NCI-H2029 treated with DMSO at 0.1 percent for 48 hours (cell line): ENCODE measurements around the gene DHCR24.
A peak's percentile ranks its signal among the peaks of the same experiment; 100 is the strongest.
"Not testable (repeated sequence)": the region's sequence is repeated elsewhere in the genome, so short reads cannot be mapped to it uniquely, and the experiment has no call there.

ENCODE experiments used
- DNase-seq: peaks from one replicate; lab custom pipeline; 2025; lab: John Stamatoyannopoulos, UW

The DHCR24 gene, protein sequence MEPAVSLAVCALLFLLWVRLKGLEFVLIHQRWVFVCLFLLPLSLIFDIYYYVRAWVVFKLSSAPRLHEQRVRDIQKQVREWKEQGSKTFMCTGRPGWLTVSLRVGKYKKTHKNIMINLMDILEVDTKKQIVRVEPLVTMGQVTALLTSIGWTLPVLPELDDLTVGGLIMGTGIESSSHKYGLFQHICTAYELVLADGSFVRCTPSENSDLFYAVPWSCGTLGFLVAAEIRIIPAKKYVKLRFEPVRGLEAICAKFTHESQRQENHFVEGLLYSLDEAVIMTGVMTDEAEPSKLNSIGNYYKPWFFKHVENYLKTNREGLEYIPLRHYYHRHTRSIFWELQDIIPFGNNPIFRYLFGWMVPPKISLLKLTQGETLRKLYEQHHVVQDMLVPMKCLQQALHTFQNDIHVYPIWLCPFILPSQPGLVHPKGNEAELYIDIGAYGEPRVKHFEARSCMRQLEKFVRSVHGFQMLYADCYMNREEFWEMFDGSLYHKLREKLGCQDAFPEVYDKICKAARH

DNA sequence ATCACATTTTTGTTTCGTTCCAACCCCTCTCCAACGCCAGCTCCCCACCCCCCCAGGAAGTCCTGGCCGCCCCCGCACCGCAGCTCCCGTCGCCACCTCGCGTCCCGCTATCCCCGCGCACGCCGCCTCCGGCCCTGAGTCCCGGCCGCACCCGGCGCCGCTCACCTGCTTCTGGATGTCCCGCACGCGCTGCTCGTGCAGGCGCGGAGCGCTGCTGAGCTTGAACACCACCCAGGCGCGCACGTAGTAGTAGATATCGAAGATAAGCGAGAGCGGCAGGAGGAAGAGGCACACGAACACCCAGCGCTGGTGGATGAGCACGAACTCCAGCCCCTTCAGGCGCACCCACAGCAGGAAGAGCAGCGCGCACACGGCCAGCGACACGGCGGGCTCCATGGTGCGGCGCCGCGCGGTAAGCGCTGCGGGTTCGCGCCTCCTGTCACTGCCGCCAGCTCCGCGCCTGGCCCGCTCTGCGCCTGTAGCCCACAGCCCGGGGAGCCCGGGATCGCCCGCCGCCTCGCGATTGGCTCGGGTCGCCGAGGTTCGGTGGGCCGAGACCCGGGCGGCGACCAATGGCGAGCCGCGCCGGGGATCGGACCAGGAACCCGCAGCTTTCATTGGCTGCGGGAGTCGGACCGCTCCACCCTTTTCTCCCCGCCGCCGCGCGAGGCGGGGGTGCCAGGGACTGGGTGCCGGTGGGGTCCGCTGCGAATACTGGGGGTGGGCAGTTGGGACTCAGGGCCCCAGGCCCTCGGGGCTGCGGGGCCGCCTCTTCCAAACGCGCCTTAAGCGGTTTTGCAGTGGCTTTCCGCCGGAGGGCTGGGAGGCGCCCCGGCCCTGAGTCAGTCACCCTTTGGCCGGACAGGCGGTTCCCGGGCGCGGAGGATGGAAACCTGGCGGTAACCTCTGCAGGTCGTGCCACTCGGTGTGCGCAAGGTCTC, at the start of gene DHCR24:
Gene DHCR24 (minus strand): TSS at position 472 of the 941 bp plus-strand sequence. CDS start 76 bp downstream, at position 396.
- peak; percentile 75 for DNase-seq

DNA sequence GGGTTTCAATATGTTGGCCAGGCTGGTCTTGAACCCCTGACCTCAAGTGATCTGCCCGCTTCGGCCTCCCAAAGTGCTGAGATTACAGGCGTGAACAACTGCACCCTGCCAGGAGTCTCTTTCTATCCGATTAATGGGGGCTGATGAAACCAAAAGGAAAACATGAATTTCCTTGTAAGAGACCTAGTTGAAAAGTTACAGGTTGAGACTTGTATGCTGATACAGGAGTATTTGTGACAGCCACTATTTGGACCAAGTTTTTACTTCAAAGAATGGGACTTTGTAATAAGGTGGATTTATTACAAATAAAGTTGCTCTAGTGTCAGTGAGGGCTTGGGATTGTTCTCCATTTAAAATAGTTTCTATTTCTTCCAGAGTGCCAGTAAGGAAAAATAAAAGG, 49.8 kb upstream of the DHCR24 start:
- DNase-seq, result no peak

DNA sequence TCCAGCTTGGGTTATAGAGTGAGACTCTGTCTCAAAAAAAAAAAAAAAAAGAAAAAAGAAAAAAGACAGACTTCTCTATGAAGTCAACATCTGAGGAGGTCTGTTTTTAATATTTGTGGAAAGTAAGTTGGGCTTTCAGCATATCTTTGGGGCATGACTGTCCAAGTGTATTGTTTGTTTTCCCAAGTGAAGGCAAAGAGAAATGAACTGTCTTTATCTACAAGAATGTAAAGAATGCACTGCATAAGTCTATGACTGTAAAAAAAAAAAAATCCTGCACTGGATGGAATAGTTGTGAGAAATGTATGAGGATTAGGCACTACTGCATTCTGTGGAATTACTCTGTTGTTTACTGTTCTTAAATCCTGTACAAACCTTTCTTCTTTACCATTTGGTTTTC, 47.9 kb upstream of the DHCR24 start:
- no peak for DNase-seq

DNA sequence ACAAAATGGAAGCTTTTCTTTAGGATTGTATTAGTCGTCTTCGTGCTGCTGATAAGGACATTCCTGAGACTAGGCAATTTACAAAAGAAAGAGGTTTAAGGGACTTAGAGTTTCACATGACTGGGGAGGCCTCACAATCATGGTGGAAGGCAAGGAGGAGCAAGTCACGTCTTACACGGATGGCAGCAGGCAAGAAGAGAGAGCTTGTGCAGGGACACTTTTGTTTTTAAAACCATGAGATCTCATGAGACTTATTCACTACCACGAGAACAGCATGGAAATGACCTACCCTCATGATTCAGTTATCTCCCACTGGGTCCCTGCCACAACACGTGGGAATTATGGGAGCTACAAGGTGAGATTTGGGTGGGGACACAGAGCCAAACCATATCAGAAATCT, 47.1 kb upstream of the DHCR24 start:
- not testable (repeated sequence) for DNase-seq

DNA sequence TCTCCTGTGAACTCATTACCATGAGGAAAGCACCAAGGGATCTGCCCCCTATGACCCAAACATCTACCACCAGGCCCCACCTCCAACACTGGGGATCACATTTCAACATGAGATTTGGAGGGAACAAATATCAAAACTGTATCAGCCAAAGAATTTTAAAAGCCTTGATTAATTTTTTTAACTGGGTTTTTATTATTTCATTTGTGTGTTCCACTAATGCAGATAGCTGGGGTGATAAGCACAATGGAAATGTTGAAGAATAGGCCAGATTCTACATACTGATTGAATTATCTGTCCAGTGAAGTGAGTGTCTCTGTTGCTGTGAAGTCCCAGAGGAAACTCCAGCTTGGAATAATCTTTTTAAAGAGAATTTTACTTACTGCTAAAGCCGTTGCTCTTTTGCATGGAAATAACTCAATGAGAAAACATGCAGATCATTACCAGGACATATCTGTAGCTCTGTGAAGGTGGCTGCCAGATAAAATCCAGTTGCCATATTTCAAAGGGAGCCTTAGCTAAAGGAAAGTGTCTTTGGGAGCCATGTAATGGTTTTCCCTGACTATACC, 44.4 kb upstream of the DHCR24 start:
- DNase-seq, result no peak

DNA sequence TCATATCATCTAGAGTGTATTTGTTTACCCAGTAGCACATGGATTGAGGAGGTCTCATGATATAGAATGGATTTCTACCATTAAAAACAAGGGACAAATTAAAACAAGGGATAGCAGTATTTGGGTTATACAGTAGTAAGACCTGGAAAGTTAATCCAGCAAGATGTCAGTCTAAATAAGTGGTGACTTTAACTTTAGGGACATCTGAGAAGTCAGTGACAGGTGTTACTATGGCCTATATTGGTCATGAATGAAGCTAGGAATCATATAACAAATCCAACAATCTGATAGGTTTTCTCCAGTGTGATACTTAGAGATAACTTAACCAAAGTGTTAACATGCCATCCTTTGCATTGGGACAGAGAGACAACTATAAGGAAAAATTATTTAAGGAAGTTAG, 42.7 kb upstream of the DHCR24 start:
- DNase-seq, result no peak

DNA sequence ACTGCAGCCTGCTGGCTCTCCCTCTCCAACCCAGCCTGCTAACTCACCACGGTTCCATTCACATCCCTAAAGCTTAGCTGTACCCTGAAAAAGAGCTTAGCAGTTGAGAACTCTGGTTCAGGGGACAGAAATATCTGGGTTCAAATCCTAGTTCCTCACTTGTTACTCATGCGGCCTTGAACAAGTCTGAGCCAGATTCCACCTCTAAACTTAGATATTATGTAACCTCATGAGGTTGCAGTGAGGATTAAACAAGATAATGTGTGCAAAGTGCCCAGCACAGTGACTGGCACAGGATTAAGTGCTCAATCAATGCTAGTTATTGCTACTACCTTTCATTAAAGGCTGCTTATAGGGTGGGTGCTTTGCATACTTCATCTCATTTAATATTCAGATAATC, 41.3 kb upstream of the DHCR24 start:
- DNase-seq, result no peak

DNA sequence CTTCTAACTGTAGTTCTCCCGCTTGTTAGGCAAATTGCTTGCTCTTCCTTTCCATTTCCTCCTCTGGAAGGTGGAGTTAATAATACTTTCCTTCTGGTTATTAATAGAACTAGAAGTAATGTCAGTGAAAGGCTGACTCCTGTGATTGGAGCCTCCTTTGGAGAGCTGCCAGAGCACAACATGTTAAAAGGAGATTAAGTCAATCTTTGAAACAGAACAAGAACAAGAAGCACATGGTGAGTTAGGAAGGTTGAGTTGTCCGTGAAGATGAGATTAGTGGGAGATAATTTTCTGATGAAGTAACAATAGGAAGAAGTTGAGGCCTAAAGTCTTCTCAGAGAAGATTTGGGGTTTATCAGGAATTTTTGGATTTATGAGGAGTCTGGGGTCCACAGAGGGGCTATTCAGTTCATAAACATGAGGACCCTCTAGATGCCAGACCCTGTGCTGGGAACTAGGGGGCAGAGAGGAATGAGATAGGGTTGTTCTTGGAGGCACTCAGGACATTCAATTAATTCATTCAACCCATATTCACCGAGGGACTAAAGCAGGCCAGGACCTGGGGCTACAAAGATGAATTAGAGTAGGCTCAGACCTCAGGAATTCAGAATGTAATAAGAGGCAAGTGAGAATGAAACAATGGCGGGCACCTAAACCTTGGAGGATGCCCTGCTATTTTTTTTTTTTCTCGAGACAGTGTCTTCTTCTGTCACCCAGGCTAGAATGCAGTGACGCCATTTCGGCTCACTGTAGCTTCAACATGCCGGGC, 40.7 kb upstream of the DHCR24 start:
- DNase-seq, result no peak

DNA sequence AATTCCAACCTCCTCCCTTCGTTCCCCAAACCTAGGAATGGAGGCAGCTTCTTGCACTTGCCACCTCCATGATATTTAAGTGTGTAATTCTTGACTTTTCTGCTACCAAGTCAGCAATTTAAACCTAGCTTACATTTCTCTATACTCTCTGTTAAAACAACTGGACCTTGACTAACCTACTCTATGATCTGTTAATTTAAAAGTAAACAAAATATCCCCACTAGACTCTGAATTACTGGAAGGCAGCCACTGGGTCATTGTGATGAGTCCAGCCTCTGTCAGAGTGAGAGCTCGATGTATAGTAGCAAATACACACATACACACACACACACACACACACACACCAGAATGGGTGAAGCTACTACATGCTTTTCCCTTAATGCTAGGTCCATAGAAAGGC, 40.0 kb upstream of the DHCR24 start:
- DNase-seq, result peak; percentile 68

DNA sequence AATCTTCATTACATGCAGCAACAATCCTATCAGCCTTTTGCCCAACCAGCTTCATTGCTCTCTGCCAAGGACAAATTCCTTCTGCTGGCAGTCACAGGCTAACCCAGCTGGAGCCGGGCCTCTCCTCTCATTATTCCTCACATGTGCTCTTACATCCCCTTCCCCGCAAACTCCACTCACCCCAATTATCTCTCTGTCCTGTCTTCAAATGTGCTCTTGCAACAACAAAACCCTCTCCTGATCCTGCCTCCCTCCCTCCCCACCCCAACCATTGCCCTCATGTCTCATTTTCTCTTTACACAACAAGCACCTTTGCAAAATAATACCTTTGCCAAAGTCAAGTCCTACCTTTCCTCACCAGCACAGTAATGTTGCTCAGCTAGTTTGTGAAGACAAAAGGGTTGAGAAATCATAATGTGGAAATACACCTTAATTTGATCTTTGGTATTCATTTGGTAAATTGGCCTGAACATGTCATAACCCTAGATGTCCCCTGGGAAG, 36.0 kb upstream of the DHCR24 start:
- no peak for DNase-seq

DNA sequence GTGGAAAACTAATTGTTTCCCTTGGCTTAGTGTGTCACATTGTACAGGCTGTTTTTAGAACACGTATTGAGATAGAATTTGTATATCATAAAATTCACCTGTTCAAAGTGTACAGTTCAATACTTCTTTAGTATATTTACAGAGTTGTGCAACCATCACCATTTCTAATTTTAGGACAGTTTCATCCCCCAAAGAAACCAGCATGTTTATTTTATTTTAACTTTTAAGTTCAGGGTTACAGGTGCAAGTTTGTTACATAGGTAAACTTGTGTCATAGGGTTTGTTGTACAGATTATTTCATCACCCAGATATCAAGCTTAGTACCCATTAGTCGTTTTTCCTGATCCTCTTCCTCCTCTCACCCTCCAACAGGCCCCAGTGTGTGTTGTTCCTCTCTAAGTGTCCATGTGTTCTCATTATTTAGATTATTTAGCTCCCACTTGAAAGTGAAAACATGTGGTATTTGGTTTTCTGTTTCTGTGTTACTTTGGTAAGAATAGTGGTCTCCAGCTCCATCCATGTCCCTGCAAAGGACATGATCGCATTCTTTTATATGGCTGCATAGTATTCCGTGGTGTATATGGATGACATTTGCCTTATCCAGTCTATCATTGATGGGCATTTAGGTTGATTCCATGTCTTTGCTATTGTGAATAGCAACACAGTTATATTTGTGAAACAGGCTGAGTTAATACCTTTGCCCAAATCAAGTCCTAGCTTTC, 35.2 kb upstream of the DHCR24 start:
- no peak for DNase-seq

DNA sequence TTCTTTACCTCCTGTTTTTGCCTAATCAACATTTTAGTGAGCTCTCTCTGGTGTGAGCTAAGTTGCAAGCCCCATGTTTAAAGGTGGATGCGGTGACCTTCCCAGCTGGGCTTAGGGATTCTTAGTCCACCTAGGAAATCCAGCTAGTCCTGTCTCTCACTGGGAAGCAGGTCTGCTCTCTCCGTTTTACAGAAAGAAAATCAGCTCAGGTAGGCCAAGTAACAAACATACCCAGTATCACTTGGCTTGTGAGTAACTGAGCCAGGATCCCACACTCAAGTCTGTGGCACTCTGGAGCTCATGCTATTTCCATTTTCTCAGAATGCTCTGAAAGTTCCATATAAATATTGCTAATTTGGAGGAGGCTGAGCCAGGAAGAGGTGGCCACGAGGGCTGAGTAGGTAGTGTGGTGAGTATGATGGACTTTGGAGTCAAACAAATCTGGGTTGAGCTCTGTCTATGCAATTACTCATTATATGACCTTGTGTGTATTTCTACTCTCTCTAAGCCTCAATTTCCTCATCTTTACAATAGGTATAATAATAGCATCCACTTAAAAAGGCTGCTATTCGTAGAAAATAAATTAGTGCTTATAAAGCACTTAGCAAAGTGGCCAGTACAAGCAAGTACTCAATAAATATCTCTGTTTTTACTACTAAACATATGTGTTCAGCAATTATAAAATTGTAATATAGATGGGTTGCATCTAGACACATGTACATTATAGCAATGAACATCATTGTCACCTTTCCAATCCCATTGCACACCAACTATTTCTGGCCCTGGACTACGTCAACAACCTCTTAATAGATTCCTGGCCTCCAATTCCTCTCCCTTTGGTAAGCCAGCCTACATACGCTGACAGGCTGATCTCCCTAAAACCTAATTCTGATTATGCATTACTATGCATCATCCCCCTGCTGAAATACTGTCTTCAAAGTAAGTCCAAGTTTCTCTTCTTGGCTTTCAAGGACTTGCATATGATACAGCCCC, 32.7 kb upstream of the DHCR24 start:
- DNase-seq, result no peak

DNA sequence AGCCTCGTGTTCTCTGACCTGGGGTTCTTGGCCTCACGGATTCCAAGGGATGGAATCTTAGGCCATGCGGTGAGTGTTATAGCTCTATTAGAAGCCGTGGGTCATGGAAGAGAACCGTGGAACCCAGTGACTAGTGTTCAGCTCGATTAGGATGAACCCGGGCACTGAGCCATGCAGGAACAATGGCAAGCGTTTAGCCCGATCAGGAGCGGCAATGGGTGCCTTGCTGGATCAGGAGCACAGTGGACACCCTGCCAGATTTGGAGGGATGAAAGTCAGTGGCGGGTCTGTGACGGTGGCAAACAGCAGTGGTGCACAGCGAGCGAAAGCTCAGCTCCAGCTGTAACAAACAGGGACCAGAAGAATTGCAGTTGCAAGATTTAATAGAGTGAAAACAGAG, 24.1 kb upstream of the DHCR24 start:
- not testable (repeated sequence) for DNase-seq

DNA sequence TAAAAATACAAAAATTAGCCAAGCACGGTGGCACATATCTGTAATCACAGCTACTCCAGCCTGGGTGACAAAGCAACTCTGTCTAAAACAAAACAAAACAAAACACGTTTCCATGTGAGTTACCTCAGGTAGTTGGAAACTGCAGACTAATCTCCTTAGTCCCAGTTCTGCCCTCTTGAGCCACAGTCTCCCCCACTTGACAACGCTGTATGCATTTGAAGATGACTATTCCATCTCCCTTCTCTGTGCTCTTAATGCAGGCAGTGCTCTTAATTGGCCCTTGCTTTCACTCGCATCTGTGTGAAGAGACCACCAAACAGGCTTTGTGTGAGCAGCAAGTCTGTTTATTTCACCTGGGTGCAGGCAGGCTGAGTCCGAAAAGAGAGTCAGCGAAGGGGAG, 19.6 kb upstream of the DHCR24 start:
- DNase-seq, result no peak

DNA sequence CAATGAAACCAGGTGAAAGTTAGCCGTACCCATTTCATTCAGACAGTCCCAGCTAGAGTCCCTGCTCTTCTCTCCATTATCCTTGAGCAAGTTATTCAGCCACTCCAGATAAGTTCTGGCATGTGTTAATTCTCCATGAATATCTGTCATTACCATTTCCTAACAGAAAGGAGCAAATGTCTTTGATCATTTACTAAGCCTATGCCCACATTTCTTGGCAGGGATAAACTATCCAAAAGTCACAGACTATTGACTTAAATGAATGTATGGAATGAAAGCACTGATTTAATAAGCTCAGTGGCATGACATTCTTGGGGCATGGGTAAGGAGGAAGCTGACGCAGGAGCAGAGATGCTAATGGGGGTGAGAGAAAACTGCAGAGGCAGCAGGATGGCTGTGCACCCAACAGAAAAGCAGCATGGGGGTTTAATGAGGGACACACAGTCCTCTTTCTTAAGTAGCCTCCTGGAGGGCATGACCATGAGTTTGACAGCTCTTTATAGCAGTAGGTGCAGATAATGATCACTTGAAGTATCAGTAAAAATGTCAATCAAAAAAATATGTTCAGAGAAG, 17.6 kb upstream of the DHCR24 start:
- no peak for DNase-seq

DNA sequence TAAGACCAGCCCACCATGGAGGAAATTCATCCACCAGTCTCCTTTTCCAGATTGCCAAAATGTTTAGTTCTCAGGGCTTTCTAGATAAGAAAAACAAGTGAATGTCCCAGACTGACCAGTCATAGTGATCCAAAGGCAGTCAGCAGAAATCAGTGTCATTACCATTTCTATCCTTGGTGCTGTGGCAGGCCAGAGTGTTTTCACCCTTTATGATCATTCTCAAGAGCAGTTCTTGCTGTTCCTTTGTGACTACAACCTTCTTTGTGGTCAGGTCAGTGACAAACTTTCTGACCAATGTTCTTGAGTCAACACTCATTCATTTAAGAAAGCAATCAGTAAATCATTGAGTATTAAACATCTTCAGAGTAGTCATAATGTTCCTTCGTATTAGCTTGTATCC, 7.3 kb upstream of the DHCR24 start:
- DNase-seq, result no peak

DNA sequence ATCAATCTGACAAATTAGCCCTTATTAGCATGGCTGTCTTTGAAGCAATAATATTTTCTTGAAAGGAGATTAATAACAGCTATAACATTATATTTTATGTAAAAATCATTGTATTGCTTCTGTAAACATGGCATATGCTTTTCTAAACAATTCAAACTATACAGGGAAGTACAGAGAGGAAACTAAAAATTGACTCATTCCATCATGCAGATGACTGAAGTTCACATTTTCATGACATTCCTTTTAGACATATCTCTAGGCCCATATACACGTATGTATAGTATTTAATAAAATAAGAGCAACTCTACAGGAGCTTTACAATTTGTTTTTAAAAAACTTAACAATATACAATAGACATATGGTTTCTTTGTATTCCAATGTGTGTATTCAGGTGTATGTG, 5.6 kb upstream of the DHCR24 start:
- DNase-seq, result no peak

DNA sequence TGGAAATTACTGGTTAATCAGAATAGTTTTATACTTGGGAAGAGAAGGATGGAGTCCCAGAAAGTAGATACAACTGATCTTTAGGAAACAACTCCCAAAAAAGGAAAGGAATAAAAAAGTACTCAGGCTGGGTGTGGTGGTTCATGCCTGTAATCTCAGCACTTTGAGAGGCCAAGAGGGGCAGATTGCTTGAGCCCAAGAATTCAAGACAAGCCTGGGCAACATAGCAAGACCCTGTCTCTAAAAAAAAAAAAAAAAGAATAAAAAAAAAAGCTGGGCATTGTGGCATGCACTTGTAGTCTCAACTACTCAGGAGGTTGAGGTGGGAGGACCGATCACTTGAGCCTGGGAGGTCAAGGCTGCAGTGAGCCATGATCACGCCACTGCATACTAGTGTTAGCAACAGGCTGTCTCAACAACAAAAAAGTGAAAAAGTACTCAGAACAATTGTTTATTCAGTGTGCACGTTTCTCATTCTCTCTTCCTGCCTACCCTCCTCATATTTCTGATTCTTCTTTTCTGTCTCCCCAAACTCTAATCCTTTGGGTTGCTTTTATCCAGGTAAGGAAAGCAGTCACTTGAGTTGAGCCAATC, 2.2 kb upstream of the DHCR24 start:
- DNase-seq, result no peak
